HTERT RPE-1 (cell line): ENCODE measurements around the gene NOTCH2.
"Not testable (repeated sequence)": the region's sequence is repeated elsewhere in the genome, so short reads cannot be mapped to it uniquely, and the experiment has no call there.

ENCODE experiments used
- in situ Hi-C: fragments of 300-500 bp; cut with MboI; formaldehyde crosslinking; loops from 4 replicates; pipeline ENCODE4 v1.14.3; 2020; ENCODE audit warnings: low sequenced_read_pairs

The NOTCH2 gene

DNA sequence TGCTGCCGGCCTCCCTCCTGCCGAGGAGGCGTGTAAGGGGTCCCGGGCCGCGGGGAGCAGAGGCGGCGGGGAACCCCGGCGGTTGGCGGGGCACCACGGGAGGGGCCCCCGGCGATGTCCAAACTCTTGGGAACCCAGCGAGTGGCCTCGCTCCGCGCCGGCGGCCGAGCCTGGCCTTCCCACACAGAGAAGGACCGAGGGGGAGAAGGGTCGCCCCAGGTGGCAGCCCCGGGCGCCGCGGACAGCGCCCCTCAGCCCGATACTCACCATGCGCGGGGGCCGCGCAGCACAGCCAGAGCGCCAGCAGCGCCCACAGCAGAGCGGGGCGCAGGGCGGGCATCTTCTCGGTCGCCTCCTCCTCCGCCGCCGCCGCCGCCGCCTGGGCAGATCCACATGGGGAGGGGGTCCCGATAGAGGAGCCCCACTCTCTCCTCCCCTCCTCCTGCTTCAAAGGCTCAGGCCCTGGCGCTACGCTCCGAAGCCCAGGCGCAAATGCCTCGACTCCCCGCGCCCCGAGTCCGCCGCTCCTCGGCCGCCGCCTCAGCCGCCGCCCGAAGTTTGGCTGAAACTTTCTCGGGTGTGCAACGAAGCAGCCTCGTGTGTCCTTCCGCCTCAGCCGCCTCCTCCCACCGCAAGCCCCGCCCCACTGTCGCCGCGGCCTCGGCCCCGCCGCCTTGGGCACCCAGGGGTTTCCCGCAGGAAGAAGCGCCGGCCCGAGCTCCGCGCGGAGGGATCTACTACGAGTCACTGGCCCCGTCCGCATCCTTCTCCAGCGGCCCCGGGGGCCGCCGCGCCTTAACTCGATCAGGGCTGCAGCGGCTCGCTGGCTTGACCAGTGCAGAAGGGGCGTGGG is at the start of gene NOTCH2:
Gene NOTCH2, minus strand, starts transcription at position 596 of the 853 bp plus-strand sequence. Its CDS starts 256 bp downstream, at position 340.
- in situ Hi-C loops, result not testable (repeated sequence)

DNA sequence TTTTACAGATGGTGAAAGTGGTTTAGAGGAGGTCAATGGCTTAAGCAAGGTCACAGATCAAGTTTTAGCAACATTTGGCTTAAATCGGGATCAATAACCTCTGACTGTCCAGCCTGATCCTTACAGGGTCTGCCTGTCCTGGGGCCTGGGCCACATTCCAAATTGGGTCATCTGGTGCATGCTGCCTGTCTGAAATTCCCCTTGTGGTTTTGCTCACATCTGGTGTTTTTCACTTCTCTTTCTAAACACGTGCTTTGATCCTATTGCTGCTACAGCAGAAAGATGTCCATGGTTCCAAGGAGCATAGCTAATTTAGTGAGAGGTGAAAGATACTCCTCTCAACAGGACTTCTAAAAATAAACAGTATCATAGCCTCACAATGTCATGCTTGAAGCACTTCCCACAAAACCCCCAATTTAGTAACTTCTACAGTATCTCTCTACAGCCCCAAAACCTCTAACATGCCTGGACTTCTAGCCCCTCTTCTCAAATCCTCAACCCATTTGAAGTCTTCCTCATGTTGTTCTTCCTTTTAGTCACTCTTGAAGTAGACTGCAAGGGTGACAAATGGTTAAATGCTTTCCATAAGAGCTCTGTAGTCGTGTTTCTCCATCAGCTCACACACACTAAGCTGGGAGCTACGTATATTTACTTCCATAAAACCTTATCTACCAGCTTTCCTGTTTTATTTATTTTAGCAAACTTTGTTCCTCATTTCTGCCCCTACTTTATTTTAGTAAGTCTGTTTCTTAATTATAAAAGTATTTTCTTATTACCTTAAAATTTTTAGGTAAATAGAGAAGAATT is 48.1 kb upstream of the NOTCH2 start:
- in situ Hi-C loops, result not testable (repeated sequence)

DNA sequence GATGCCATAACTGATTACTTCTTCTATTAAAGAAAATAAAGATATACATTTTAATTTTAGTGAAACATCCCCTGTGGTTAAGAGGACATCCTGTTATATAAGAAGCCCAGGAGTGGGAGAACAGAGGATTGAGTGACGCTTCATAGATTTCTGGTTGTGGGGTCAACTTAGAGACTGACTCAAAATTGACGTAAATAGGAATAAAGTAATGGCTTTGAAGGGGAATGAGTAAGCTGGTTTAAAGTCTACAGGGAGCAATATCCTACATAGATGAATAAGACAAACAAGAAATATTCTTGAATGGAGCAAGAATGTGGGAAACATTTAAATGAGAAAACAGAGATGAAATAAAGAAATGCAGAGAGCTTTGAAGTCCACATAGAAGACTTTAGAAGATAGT is 46.6 kb upstream of the NOTCH2 start:
- in situ Hi-C loops, result not testable (repeated sequence)

DNA sequence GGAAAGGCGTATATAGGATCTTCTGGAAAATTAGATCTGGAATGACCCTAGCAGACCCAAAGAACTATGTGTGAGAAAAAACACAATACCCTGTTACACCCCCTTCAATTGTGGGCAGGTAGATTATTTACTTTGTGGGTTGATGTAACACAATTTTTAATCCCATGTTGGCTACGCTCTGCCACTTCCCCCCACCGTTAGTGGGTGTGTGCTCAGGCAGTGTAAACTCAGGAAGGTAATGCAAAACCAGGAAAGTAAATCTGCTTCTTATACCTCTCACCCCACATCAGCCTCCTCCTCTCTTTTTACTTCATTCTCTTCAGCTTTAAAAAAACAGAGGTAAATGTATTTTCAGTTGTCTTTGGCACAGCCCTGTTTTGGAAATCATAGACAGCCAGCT is 43.7 kb upstream of the NOTCH2 start:
- in situ Hi-C loops, result not testable (repeated sequence)

DNA sequence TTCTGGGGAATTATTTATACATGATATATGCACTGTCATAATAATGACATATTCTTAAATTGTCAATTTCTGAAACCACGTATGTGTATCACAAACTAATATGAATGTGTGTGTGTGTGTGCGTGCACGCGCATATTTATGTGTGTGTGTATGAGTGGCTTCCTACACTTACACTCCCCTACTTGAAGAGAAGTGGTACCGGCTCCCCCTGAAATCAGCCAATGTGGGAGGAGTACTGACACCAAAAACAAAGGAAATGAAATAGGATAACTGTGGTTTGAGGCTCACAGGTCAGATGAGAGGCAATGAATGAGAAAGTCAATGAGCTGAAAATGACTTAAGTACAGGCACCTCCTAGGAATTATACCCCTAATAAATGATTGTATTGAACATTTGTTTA is 42.8 kb upstream of the NOTCH2 start:
- in situ Hi-C loops, result not testable (repeated sequence)

DNA sequence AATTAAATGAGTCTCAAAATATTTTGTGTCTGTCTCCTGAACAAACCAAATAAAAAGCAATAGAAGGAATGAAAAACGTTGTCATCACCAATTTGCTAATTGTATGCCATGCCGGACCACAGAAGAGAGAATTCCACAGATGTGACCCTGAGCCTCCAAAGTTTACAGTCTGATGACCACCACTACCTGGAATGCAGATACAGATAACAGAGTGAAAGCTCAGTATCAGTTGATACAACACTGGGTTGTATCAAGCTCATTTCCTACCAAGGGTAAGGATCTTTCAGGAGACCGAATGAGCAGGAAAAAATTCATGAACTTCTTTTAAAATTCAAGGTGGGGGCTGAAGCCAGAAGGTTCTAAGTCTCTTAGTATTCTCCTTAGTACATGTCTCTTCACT is 42.3 kb upstream of the NOTCH2 start:
- in situ Hi-C loops, result not testable (repeated sequence)

DNA sequence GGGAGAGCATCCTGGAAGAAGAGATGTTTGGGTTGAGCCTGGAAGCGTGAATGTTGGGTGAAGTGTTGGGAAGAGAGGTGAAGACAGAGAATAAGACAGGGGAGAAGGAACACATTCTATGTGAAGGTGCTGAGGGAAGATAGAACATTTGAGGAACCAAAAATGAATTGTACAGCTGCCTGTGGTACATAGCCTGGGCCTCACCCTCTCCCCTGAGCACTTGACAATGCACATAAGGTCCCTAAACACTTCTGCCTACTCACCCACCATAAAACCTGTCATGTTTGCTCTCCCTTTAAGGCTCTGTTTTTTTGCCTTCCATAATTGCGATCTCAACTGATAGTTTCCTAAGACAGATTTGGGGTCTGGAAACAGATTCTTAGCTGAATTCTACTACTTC is 41.5 kb upstream of the NOTCH2 start:
- in situ Hi-C loops, result not testable (repeated sequence)

DNA sequence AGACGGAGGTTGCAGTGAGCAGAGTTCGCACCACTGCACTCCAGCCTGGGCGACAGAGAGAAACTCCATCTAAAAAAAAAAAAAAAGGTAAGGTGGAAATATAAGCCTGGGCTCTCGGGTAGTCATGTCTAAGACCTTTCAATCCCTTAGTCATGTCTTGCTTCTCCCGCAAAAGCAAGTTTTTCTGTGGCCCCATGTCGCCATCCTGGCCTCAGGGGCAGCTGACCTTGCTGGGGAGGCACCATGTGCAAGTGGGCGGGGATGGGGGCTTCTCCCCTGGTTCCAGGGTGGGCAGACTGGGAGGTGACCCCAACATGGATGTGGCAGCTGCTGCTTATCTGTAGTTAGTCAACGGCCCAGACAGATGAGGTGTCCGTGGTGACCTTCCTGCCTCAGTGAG is 40.2 kb upstream of the NOTCH2 start:
- in situ Hi-C loops, result not testable (repeated sequence)

DNA sequence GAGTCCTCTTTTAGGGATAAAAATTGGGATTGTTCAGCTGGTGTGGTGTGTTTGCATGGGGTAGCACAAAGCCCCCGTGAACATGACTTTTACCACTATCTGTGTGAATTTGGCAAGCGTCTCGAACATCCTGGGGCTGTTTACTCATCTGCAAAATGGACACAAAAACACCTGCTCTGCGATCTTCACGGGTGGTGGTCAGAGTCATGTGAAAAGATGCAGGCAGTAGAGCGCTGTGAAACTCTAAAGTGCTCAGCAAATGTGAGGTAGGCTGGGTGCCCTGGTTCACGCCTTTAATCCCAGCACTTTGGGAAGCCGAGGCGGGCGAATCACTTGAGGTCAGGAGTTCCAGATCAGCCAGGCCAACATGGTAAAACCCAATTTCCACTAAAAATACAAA is 39.7 kb upstream of the NOTCH2 start:
- in situ Hi-C loops, result not testable (repeated sequence)

DNA sequence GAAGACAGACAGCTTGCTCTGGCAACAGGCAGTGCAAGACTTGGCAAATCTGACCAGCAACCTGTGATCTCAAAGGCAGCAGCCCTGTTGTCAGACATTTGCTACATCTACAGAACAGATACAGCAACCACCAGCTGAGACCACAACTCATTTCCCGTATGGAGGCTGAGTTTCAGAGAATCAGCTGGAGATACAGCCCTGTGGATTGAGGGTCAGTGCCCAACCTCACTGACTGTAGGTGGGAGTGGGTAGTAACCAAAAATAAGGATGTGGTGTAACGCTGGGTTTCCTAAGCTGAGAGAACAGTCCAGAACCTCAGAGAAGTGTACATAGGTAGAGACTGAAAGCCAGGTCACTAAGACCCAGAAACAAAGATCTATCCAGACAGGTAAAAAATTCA is 35.8 kb upstream of the NOTCH2 start:
- in situ Hi-C loops, result not testable (repeated sequence)

DNA sequence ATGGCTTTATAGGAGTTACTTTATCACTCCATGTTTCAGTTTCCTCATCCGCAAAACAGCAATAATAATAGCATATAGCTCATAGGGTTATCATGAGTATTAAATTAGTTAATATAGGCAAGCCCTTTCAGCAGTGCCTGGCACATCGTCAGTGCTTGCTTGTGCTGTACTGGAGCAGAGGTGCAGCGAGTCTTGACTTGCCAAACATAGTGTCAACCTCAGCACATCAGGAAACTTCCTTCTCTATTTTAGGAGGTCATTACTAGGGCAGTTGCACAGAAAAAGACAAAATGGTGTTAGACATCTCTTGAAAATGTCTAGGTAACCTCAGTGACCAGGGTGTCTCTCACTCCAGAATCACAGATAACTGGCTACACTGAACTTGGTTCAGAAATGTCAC is 34.3 kb upstream of the NOTCH2 start:
- in situ Hi-C loops, result not testable (repeated sequence)

DNA sequence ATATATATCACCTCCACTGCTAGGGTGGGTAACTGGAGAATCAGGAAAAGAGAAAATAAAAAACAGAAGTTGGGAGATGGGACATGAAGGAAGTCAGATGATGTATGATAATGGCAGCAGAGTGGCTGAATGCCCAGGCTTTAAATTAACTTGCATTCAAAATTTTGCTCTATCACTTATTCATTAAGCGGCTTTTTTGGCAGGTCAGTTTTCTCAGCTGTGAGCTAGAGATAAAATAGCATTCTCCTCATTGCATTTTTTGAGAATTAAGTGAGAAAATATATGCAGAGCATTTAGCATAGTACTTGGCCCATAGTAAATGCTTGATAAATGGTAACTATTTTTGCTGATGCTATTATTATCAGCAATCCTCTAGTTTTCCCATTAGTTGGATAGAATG is 32.1 kb upstream of the NOTCH2 start:
- in situ Hi-C loops, result not testable (repeated sequence)

DNA sequence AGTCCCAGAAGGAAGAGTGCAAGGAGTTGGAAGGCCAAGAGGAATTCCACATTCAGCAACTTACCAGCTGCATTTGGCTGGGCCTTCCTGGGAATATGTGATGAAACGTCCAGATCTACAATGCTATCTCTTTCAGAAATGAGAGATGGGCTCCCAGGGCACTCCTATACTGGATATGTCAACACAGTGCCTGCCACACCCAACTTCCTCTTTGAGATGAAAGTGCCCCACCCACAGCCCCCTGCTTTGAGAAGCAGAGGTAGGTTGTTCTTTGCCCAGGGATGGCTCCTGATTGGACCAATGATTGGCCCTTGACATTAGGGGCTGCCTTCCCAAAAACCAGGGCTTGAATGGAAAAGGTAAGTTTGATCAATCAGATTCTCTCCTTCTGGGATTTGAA is 31.1 kb upstream of the NOTCH2 start:
- in situ Hi-C loops, result not testable (repeated sequence)

DNA sequence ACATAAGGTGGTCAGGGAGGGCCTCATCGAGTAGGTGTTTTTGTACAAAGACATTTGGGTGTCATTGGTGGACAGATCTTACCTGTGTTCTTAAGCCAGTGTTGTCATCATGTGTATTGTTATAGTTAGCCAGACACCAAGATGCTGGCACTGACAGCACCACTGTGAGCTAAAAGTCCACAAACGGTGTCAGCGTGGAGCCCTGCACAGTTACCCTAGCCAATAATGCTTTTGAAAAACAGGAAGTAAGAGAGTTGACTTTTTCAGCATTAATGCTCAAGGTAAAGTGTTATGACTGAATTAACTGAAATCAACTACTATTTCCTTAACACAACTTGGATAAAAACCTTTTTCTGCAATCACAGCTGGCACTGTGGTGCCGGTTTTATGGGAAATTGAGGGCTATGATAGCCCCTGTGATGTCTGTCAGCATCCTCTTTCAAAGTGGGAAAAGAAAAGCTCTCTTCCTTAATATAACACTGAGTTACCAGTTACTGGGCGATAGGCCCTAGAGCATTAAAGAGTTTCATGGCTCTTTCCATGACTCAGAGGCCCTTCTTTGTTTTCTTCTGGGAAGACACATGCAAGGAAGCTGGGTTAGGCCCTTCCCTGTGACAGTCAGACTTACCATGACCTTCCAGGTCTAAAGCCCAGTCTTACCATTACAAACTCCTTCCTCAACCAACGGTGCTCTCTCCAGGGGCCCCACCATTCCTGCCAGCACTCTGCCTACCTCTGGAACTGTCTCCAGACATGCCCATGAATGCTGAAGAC is 29.7 kb upstream of the NOTCH2 start:
- in situ Hi-C loops, result not testable (repeated sequence)

DNA sequence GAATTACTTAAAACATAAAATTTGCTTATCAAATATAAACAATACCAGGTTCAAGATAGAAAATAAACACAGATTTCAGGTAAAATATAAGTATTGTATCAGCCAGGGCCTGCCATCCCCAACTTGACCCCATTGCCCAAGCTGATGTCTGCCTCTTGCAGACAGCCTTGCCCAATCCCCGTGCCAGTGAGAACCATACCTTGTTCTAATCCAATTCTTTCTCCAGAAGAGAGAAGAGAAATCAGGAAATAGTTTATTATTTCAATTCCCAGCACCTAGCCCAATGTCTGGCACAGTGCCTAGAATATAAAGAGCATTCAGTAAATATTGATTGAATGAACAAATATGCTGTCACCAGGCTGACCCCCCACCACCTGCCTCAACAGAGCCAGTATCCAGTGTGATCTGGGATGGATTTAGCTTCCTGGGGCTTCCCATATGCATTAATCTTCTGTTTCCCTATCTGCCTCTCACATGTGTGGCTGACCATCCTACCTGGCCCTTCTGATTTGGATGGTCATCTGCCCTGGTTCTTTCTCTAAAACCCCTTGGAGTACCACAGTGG is 27.6 kb upstream of the NOTCH2 start:
- in situ Hi-C loops, result not testable (repeated sequence)

DNA sequence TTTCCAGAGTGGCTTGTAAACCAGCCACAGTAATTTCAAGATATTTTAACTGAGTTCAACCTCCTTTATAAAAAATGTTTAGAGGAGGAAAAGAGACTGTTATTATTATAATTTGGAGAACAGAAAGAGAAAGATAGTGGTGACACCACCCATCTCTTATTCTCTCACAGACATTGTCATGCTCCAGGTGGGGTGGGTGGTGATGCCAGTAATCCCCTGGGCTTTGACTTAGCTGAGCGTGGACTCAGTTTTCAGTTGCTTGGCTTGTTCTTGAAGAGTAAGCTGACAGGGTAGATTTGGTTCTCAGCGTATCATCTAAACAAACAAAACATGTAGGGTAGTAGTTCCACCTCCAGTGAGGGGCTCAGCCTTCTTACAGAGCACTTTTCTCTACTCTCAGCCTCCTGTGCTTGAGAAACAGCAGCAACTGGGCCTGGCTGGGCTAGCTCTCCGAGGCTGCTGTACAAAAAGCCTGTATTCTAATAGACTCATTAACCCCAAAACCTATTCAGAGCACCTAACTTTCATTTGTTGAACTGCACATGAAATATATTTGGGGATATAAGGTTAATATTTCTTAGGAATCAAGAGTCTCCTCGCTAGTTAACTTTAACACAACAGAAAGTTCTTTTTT is 24.2 kb upstream of the NOTCH2 start:
- in situ Hi-C loops, result not testable (repeated sequence)

DNA sequence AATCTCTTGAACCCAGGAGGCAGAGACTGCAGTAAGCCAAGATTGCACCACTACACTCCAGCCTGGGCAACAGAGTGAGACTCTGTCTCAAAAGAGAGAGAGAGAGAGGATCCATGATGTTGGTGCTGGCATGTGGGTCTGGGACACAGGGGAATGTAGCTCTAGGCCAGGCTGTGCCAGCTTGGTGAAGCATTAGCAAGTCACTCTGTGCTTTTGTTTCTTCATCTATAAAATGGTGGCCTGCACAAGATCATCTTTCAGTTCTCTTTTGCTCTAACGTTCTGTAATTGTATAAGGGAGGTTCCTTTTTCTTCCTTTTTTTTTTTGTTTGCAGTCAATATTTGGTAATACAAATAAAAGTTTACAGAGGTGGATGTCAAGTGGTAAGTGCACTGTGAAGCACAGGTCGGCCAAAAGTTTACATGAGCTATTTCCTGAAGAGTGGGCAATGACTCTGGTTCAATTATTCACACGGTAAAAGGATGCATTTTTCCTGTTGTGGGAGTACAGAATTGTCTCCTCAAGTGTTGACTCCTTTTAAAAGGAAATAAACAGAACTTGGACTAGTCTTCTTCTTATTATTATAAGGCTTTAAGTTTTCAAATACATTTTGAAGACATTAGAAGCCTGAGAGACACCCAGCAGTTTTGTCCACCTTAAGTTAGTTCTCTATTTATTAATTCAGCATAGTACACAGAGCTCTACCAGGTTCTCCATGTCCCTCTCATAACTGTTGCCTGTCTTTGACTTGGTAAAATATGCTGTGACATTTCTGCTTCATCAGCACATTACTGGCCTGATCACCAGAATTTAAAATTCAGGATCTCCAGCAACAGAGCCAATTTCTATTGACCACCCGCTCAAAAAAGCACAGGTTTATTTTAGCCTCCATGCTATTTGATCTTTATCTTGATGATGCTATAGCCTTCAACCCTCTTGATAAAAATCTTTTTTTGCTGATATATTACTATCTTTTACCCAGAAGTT is 23.1 kb upstream of the NOTCH2 start:
- in situ Hi-C loops, result not testable (repeated sequence)

DNA sequence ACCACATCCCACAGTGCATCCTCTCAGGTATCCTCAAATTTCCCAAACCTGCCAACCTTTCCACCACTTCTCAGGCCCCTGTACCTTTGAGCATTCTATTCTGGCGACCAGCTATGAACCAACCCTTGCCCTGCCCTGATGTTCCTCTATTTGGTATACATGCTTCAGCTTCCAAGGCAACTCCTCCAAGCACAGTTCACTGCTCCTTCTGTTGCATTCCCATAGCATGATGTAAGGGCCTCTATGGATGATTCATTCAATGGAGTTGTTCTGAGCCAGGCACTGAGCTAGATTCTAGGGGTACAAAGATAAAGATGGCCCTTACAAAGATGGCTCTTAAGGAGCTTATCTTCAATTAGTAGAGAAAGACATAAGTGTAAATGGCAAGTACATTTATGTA is 21.4 kb upstream of the NOTCH2 start:
- in situ Hi-C loops, result not testable (repeated sequence)

DNA sequence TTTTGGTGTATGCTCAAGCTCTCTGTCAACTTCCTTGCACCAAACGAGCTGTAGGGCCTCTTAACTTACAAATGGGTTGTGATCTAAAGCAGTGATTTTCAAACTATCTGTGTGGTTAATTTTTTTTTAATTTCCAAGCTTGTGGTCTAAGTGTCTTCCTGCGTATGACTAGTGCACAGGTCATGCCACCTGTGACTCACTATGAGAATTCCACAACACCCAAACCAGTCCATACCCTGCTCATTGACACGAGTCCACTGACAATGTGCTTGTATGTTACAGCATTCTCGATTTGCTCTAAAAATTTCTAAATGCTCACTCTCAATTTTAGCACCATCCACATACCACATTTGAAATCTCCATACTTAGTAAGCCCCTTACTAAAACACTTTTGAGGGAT is 18.5 kb upstream of the NOTCH2 start:
- in situ Hi-C loops, result not testable (repeated sequence)
